Kidney (tissue), 14 donors: ENCODE data around the gene LACTBL1. TPM values are rescaled to one million over a fixed set of nuclear protein-coding genes. Genes with fewer than 3 reads are reported as not detected.

Experiments
- DNase-seq, 5 donors: peaks; one replicate each; pipeline ENCODE4 v3.0.0-alpha.2; 2013 to 2020
- FAIRE-seq: peaks from 2 replicates; lab custom pipeline; 2012; peaks lifted over from hg19 to GRCh38; lab: Jason Lieb, UNC
- H3K27ac ChIP-seq, 2 donors: one replicate each; pipeline ENCODE4 v1.7.0; 2013; ENCODE audit warnings: low read depth in 2 of 2, low read length in 2 of 2, inconsistent platforms in 1 of 2
- H3K27me3 ChIP-seq: one replicate; pipeline ENCODE4 v1.7.1; 2013; ENCODE audit warnings: low read length, inconsistent platforms; ENCODE audit not compliant: control insufficient read depth, insufficient read depth
- H3K36me3 ChIP-seq, 3 donors: one replicate each; pipeline versions ENCODE4 v1.7.0 to v1.7.1; 2013; ENCODE audit warnings: low read length in 3 of 3, control low read depth in 1 of 3, inconsistent platforms in 1 of 3; ENCODE audit not compliant: insufficient read depth in 3 of 3, control insufficient read depth in 2 of 3
- H3K4me1 ChIP-seq, 3 donors: one replicate each; pipeline versions ENCODE4 v1.7.0 to v1.7.1; 2013; ENCODE audit warnings: low read length in 3 of 3, inconsistent platforms in 1 of 3, low read depth in 1 of 3; ENCODE audit not compliant: control insufficient read depth in 2 of 3, insufficient read depth in 2 of 3
- H3K4me3 ChIP-seq, 3 donors: one replicate each; pipeline versions ENCODE4 v1.7.0 to v1.8.1; 2013; ENCODE audit warnings: low read length in 3 of 3, control low read depth in 1 of 3, inconsistent platforms in 1 of 3
- H3K9ac ChIP-seq, 3 donors: one replicate each; pipeline versions ENCODE4 v1.7.0 to v1.7.1; 2013; ENCODE audit warnings: low read length in 3 of 3, control low read depth in 1 of 3, inconsistent platforms in 1 of 3
- H3K9me3 ChIP-seq, 3 donors: one replicate each; pipeline versions ENCODE4 v1.7.0 to v1.7.1; 2013; ENCODE audit warnings: low read length in 3 of 3, control low read depth in 1 of 3, inconsistent platforms in 1 of 3; ENCODE audit not compliant: control insufficient read depth in 2 of 3, insufficient read depth in 1 of 3
- CTCF ChIP-seq: IDR thresholded peaks from 3 replicates; pipeline ENCODE4 v1.5.1; 2012; ENCODE audit warnings: mild to moderate bottlenecking, moderate library complexity, borderline replicate concordance; ENCODE audit not compliant: insufficient read depth; ENCODE audit errors: extremely low read depth
- intact Hi-C: fragments of 100-400 bp; cut with DNase I; formaldehyde crosslinking; loops from one replicate; pipeline ENCODE4 v1.11.1; 2022
- polyA plus RNA-seq: library from polyadenylated mRNA; stranded (reverse); fragments of 350-450 nt; fragmentation: Illumina TruSeq; extraction: RNeasy Lipid Tissue Mini Kit (QIAGEN cat#74804); gene quantifications from one replicate; pipeline ENCODE4 v1.2.3, GENCODE V29; 2014; ENCODE audit warnings: low read depth, low replicate concordance; ENCODE audit not compliant: insufficient read depth
- total RNA-seq: library from RNA; stranded (reverse); fragmentation: NEBNext Ultra II Directional; extraction: Animal tissue kit (Norgen Biotek cat#: 25700); gene quantifications from one replicate; pipeline ENCODE4 v1.2.1, GENCODE V29; 2021
- donor health status: control.
- donor health status: control.
- donor health status: control.
- donor health status: control.
- donor health status: control.
- donor health status: DM: yes; HTN: yes; CAD: no.
- donor health status: Normal renal cell carcinoma (clear cell type).

LACTBL1 gene
- total and polyA plus RNA-seq, 2 donors from 2014 or later = not detected

DNA sequence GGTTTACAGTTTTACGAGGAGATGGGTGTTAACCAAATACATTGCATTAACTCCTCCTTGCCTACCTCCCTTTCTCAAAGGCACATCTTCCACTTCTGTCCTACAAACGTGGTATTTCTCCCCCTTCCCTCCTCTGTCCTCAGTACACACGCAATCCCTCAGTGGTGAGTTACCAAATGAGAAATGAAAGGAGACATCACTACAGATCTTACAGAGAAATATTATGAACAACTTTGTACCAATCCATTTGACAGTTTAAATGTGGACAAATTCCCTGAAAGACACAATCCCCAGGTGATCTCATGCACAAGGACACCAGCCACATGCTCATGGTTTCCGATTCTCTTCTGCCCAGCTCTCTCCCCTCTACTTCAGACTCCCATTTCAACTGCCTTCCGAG, 6.4 kb downstream of the LACTBL1 start:
- intact Hi-C loops = no loop called here
- Histone ChIP-seq H3K9ac (no peak overlapping the region), H3K4me3 (no peak overlapping the region), H3K36me3 (no peaks in the 10 kb centered on the region), H3K4me1 (no peaks in the 10 kb centered on the region), H3K9me3 (peaks cover 0 to 13% (median 0%) of the 10 kb centered on the region in 3 donors), H3K27me3 (no peaks in the 10 kb centered on the region), H3K27ac (no peak overlapping the region)
- DNase-seq = no peak
- no peak for TF ChIP-seq CTCF
- FAIRE-seq = no peak

- no peaks in the 10 kb centered on the region for H3K27me3 ChIP-seq
- no peak overlapping the region for H3K9ac ChIP-seq
- H3K4me1 ChIP-seq = no peaks in the 10 kb centered on the region
- FAIRE-seq = no peak
- H3K27ac ChIP-seq = no peak overlapping the region
- TF ChIP-seq CTCF = no peak
- peaks cover 0 to 13% (median 0%) of the 10 kb centered on the region in 3 donors for H3K9me3 ChIP-seq
- intact Hi-C loops = no loop called here
- H3K4me3 ChIP-seq = no peak overlapping the region
- peak in 2 of 5 donors; percentile 7 to 45 for DNase-seq
- no peaks in the 10 kb centered on the region for H3K36me3 ChIP-seq
These were observed 9.5 kb downstream of the LACTBL1 start for GRCh38 chr1:22963044-22963677.

DNA sequence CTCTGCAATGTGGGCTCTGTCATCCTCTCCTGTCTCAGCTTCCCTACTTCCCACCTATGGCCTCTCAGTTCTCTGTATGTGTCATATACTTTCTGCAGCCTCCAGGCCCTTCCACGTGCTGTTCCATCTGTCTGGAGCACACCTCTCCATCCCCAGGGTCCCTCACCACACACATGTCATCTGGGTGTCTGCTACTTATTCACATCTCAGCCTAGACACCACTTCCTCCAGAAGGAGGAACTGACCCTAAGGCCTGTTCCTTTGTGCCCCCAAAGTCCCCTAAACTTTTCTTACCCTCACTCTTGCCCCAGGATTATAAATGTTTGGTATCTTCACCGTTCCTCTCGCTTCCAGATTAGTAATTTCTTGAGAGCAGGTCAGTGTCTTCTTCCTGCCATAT, 10.1 kb downstream of the LACTBL1 start:
- FAIRE-seq (no peak), DNase-seq (peak in 1 of 5 donors; percentile 12)
- Histone ChIP-seq H3K9ac (no peak overlapping the region), H3K4me3 (no peak overlapping the region), H3K27ac (no peak overlapping the region), H3K36me3 (no peaks in the 10 kb centered on the region), H3K9me3 (peaks cover 0 to 13% (median 0%) of the 10 kb centered on the region in 3 donors), H3K27me3 (no peaks in the 10 kb centered on the region), H3K4me1 (no peaks in the 10 kb centered on the region)
- no peak for TF ChIP-seq CTCF
- intact Hi-C loops = no loop called here
